DLD1 (cell line): ENCODE results near the gene PNPLA6.

Experiments used
- in situ Hi-C: cut with HindIII; loops from 2 replicates; pipeline ENCODE4 v1.10.0; 2017; ENCODE audit warnings: low sequenced_read_pairs

Gene PNPLA6

GRCh38 chr19:7595466-7596133, 60.1 kb downstream of the PNPLA6 start, which contains the start of gene CAMSAP3:
TSS of gene CAMSAP3 (plus strand) at chr19:7595863. CDS start at chr19:7596003, 140 bp downstream.
- in situ Hi-C loops = no loop called here

- in situ Hi-C loops = no loop called here
Measured at GRCh38 chr19:7596211-7596937, 60.9 kb downstream of the PNPLA6 start.

- in situ Hi-C loops = no loop called here
Measured at GRCh38 chr19:7597689-7598088, 62.2 kb downstream of the PNPLA6 start.

- in situ Hi-C loops = no loop called here
Measured at GRCh38 chr19:7598180-7598579, 62.7 kb downstream of the PNPLA6 start.

GRCh38 chr19:7600721-7601120, 65.2 kb downstream of the PNPLA6 start:
- in situ Hi-C loops = no loop called here

GRCh38 chr19:7602240-7602934, 66.9 kb downstream of the PNPLA6 start:
- in situ Hi-C loops = no loop called here

- in situ Hi-C loops = no loop called here
Measured at GRCh38 chr19:7602935-7603497, 67.5 kb downstream of the PNPLA6 start.

GRCh38 chr19:7603919-7604318, 68.4 kb downstream of the PNPLA6 start:
- in situ Hi-C loops = no loop called here

- in situ Hi-C loops = no loop called here
Measured at GRCh38 chr19:7605490-7606222, 70.1 kb downstream of the PNPLA6 start.

GRCh38 chr19:7606289-7606688, 70.8 kb downstream of the PNPLA6 start:
- in situ Hi-C loops = no loop called here

GRCh38 chr19:7607212-7607873, 71.8 kb downstream of the PNPLA6 start:
- in situ Hi-C loops = no loop called here

GRCh38 chr19:7607874-7608560, 72.5 kb downstream of the PNPLA6 start:
- in situ Hi-C loops = no loop called here

- in situ Hi-C loops = no loop called here
Measured at GRCh38 chr19:7610491-7611240, 75.1 kb downstream of the PNPLA6 start.
